ENCODE measurements around the gene ZNF274.
A peak's percentile ranks its signal among the peaks of the same experiment; 100 is the strongest.
"Not testable (repeated sequence)": the region's sequence is repeated elsewhere in the genome, so short reads cannot be mapped to it uniquely, and the experiment has no call there.

Gene ZNF274

DNA sequence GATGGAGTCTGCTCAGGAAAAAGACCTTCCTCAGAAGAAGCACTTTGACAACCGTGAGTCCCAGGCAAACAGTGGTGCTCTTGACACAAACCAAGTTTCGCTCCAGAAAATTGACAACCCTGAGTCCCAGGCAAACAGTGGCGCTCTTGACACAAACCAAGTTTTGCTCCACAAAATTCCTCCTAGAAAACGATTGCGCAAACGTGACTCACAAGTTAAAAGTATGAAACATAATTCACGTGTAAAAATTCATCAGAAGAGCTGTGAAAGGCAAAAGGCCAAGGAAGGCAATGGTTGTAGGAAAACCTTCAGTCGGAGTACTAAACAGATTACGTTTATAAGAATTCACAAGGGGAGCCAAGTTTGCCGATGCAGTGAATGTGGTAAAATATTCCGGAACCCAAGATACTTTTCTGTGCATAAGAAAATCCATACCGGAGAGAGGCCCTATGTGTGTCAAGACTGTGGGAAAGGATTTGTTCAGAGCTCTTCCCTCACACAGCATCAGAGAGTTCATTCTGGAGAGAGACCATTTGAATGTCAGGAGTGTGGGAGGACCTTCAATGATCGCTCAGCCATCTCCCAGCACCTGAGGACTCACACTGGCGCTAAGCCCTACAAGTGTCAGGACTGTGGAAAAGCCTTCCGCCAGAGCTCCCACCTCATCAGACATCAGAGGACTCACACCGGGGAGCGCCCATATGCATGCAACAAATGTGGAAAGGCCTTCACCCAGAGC is 29.6 kb downstream of the ZNF274 start:
- no peak for DNase-seq (ENCODE audit: low read depth)

DNA sequence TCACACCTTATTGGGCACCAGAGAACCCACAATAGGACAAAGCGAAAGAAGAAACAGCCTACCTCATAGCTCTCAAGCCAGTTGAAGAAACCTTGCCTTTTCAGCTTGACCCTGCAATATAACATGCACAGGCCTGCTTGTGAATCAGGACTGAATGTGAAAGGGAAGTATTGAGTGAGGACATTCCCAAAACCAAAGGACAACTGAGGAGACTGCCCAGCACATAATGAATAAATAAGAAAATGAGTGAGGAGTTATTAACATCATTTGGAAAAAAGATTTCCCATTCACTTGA is 30.2 kb downstream of the ZNF274 start:
- no peak for DNase-seq (ENCODE audit: low read depth)

DNA sequence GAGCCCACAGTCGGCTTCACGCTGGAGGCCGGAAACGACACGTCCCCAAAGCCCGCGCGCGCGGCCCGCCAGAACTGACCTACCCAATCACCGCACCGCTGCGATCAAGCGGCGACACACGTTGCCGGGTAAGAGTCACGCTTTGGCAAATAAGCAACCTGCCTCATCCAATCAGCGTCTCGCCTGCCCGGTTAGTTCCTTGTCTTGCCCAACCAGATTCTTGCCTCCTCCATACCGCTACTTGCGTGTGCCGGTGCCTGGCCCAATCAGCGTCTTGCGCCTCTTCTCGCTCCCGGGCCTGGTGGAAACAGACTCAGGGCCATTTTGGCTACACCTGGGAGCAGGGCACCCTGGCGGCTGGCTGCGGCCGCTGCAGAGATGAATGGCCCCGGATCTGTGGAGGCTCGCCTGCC is 34.2 kb downstream of the ZNF274 start:
- no peak for DNase-seq (ENCODE audit: low read depth)

DNA sequence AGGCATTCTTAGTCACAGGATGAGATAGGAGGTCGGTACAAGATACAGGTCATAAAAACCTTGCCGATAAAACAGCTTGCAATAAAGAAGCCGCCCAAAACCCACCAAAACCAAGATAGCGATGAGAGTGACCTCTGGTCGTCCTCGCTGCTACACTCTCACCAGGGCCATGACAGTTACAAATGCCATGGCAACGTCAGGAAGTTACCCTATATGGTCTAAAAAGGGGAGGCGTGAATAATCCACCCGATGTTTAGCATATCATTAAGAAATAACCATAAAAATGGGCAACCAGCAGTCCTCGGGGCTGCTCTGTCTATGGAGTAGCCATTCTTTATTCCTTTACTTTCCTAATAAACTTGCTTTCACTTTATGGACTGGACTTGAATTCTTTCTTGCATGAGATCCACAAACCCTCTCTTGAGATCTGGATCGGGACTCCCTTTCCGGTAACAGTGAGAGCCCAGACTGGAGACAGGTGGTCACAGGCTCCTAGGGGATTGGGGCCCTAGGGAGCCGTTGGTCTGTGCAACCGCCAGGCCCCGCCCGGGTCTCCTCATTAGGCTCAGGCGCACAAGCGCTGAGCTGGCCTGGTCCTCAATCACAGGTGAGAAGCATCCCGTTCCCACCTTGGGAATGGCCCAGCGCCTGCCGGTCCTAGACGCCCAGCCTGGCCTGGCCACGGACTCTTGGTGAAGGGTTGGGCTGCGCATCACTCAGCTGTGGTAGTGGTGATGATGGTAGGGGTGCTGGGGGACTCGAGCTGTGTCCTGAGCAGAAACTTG is 34.9 kb downstream of the ZNF274 start:
- DNase-seq (ENCODE audit: low read depth) = no peak

DNA sequence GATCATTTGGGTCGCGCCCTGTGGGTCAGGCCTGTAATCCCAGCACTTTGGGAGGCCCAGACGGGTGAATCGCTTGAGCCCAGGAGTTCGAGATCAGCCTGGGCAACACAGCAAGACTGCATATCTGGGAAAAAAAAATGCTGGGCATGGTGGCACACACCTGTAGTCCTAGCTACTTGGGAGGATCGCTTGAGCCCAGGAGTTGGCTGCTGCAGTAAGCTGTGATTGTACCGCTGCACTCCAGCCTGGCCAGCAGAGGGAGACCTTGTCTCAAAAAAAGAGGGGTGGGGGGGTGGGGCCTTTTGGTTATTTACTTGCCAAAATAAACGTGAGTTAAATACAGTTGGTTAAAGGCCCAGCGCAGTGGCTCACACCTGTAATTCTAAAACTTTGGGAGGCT is 36.0 kb downstream of the ZNF274 start:
- DNase-seq (ENCODE audit: low read depth) = no peak

DNA sequence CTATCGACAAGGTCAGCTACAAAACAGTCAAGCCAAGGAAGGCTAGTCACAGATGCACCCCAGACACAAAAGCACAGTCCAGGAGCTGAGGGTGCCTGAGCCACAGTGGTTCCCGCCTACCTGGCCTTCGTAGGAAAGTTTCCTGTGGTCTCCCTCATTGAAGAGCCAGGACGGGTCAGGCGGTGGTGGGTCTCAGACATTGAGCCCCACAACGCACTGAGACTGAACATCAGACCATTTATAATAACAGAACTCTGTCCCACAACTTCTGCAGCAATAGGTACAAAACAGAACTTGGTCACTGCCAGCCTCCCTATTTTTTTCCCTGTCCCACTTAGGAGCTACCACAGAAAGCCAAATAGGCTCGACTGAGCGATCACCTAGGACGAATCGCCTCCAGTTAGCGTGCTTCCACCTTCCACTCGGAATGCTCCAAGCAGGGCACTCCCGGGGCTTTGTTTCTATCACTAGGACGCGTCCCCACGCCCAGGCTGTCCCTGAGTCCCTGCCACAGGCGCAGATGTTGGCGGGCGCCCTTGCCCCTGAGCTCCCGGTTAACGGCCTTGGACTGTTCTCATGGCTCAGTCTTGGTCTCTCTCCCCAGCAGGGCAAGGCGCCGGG is 45.2 kb downstream of the ZNF274 start:
- peak; percentile 0 for DNase-seq (ENCODE audit: low read depth)

DNA sequence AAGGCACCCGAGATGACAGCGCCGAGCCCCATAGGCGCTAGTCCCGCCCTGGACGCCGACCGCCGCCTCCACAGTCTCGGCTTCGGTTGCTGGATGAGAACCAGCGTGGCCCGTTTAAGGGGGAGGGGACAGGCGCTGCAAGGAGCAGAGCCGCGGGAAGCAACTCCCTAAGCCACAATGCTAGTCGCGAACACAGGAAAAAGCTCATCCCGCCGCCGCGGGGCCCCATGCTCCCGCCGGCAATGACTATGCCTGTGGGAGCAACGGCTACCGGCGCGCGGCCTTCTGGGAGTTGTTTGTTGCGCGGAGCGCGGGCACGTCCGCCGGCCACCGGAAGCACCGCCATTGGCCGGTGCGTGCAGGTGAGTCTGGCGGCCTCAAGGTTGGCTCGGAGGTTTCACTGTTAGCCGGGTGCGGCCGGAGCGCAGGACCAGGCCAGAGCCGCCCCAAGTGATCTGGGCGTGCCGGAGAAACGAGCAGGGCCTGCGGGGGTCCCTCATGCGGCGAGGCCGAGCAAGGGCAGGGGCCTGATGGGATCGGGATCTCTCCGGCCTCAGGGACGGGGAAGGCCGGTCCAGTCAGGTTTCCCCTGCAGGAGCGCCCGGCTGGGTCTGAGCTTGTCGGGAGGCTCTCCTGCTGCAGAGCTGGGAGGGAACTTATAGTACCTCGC is 45.9 kb downstream of the ZNF274 start, which contains the start of gene ZNF544:
ZNF544 (plus strand) TSS at position 330 of the 670 bp plus-strand sequence. CDS start 15,110 bp downstream, outside the sequence.
- DNase-seq (ENCODE audit: low read depth) = peak; percentile 18

DNA sequence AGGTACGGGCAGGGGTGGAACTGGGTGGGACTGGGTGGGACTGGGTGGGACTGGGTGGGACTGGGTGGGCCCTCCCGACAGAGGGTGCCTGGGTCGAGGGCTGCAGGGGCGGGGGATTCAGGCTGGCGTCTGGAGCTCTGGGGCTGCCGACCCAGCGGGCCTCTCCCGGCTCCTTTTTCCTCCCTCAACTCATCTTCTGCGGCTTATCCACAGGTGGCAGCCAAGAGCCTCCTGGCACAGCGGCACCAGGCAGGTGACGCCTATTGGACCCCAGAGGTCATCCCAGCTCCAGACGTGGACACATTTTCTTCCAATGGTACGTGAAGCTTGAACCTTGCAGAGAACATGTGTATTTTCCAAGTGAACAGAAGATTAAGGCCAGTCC is 46.4 kb downstream of the ZNF274 start:
- DNase-seq (ENCODE audit: low read depth) = no peak

DNA sequence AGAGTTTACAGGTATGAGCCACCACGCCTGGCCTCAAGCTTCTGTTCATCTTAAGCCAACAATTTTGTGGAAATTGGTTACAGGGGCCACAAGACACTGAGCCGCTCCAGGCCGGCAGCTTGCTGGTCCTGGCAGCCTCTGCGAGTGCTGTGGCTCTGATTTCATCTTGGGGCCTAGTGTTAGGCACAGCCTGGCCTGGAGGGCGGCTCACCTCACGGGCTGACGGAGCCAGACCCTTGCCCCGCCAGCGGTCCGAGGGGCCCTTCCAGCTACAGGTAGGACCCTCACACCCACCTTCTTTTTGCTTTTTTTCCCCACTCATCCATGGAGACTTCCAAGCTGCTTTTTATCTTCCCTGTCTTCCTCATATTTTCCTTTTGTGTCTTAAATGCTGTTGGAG is 54.5 kb downstream of the ZNF274 start:
- no peak for DNase-seq (ENCODE audit: low read depth)

DNA sequence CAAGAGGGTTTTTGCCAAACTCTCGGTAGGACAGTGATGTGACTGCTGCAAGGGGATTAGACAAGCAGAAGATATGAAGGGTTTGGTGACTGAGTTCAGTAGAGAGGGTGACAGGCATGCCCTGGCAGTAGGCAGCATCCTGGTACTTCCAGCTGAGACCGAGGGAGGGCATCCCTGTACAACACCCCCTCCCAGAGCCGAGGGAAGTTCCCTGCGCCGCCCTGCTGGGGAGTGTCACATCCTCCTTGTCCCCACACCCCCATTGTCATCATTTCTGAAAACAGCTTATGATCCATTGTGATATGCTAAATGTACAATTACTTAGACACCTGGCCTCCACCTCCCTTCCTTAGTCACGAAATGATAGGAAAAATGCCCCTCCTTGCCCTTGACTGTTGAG is 60.5 kb downstream of the ZNF274 start:
- no peak for DNase-seq (ENCODE audit: low read depth)

DNA sequence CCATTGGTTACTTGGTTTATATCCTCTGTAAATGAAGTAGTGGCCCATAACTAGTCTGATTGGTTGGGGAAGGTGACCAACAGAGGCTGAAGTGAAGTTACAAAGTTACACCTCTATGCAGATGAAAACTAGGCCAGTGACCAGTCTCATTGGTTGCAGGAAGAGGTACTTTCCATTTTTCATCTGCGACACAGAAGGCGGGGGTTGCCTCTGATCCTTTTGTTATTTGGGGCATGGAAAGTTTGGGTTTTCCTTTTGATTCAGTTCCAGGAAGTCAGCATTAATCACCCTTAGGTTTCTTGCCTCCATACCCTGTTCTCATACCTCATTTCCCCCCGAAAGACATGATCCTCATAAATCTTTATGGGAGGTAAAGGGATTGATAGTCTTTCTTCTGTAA is 66.0 kb downstream of the ZNF274 start:
- DNase-seq (ENCODE audit: low read depth) = no peak

DNA sequence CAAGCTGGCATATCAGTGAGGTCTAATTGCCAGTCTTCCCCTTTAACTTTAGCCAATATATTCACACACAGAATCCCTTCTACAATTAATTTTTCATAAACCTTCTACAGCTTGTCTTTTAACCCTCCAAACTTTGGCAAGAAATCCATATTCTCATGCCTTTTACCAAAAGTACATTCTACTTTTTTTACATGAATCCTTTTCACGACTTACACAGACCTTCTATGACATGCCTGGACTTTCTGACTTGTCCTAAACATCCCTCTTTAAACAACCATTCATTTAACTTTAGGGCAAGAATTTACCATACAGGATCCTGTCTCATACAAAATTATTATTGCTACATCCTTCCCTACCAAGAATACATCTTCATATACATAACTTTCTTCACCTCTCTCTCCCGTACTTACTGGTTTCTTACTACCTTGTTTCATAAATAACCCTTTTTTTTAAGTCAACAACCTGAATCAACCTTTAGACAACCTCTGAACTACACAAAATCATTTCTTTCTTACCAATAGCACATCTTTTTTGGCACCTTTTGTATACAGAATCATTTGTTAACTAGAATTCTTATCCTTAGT is 69.3 kb downstream of the ZNF274 start:
- no peak for DNase-seq (ENCODE audit: low read depth)

DNA sequence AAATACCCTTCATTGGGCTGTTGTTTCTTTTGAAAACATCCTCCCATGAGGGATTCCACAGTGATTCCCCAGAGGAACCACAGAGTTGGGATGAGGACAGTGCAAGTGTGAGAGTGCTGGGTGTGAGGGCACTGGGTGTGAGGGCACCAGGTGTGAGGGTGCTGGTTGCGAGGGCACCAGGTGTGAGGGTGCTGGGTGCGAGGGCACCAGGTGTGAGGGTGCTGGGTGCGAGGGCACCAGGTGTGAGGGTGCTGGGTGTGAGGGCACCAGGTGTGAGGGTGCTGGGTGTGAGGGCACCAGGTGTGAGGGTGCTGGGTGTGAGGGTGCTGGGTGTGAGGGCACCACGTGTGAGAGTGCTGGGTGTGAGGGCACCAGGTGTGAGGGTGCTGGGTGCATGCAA is 75.4 kb downstream of the ZNF274 start:
- not testable (repeated sequence) for DNase-seq (ENCODE audit: low read depth)

DNA sequence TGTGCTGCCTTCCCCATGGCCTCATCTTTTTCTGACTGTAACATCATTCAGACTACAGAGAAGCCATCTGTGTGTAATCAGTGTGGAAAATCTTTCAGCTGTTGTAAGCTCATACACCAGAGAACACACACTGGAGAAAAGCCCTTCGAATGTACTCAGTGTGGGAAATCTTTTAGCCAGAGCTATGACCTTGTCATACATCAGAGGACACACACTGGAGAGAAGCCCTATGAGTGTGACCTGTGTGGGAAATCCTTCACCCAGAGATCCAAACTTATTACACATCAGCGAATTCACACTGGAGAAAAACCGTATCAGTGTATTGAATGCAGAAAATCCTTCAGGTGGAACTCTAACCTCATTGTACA is 78.7 kb downstream of the ZNF274 start:
- no peak for DNase-seq (ENCODE audit: low read depth)

DNA sequence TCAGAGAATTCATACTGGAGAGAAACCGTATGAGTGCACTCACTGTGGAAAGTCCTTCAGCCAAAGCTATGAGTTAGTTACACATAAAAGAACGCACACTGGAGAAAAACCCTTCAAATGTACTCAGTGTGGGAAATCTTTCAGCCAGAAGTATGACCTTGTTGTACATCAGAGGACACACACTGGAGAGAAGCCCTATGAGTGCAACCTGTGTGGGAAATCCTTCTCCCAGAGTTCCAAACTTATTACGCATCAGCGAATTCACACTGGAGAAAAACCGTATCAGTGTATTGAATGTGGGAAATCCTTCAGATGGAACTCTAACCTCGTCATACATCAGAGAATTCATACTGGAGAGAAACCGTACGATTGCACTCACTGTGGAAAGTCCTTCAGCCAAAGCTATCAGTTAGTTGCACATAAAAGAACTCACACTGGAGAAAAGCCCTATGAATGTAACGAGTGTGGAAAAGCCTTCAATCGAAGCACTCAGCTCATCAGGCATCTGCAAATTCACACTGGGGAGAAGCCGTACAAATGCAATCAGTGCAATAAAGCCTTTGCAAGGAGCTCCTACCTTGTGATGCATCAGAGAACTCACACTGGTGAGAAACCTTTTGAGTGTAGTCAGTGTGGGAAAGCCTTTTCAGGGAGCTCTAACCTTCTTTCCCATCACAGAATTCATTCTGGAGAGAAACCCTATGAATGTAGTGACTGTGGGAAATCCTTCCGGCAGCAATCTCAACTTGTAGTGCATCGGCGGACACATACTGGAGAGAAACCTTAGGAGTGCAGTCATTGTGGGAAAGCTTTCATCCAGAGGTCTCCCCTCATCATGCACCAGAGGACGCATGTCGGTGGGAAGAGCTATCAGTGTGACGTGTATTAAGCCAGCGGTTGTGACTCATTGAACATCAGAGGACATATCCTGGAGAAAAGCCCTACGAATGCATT is 79.4 kb downstream of the ZNF274 start:
- no peak for DNase-seq (ENCODE audit: low read depth)

DNA sequence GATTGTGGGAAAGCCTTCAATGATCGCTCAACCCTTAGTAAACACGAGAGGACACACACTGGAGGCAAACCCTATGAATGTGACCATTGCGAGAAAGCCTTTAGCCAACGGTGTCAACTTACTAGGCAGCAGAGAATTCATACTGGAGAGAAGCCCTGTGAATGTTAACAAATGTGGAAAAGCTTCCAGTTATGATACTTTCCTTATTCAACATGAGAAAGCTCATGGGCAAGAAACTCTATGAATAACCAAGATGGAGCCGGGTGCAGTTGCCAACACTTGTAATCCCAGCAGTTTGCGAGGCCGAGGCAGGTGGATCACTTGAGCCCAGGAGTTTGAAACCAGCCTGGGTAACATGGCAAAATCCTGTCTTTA is 80.0 kb downstream of the ZNF274 start:
- no peak for DNase-seq (ENCODE audit: low read depth)
